HFFc6 (cell line): ENCODE measurements around the gene ST3GAL3. TPM values are rescaled to one million over a fixed set of nuclear protein-coding genes. Genes with fewer than 3 reads are reported as not detected.

Experiments used
- DNase-seq: peaks from one replicate; pipeline ENCODE4 v3.0.0-alpha.2; 2018
- H3K27ac Mint-ChIP-seq: 2 replicates; pipeline ENCODE4 v1.8.0; 2020; ENCODE audit warnings: mild to moderate bottlenecking, mixed read lengths
- H3K27me3 Mint-ChIP-seq: 2 replicates; pipeline ENCODE4 v1.8.0; 2021; ENCODE audit warnings: mild to moderate bottlenecking, moderate library complexity, mixed read lengths; ENCODE audit not compliant: insufficient read depth
- H3K36me3 Mint-ChIP-seq: 2 replicates; pipeline ENCODE4 v1.8.0; 2021; ENCODE audit warnings: low read depth, mixed read lengths
- H3K4me1 Mint-ChIP-seq: 2 replicates; pipeline ENCODE4 v1.8.0; 2020; ENCODE audit warnings: low read depth, mixed read lengths
- H3K4me3 Mint-ChIP-seq: 2 replicates; pipeline ENCODE4 v1.8.0; 2020; ENCODE audit warnings: mild to moderate bottlenecking, moderate library complexity, mixed read lengths
- H3K9me3 Mint-ChIP-seq: 2 replicates; pipeline ENCODE4 v1.8.0; 2020; ENCODE audit warnings: mild to moderate bottlenecking, mixed read lengths
- microRNA-seq: library from miRNA; unstranded; fragments of <30 nt; microRNA quantifications from one replicate; pipeline ENCODE4, GENCODE V29; 2019
- total RNA-seq, 6 experiments: library from RNA; stranded (reverse); fragmentation: NEBNext Ultra II Directional; extraction: Animal tissue kit (Norgen Biotek cat#: 25700); gene quantifications; 2 replicates in 1 of 6; 3 replicates in 5 of 6; pipeline ENCODE4 v1.2.3, GENCODE V29; 2021
- TF ChIP-seq, protein P1 (sequence below): fragments of 200-600 bp; sonication (generic); IDR thresholded peaks from 2 replicates; pipeline ENCODE4 v1.5.0; 2021; ENCODE audit warnings: antibody characterized with exemption, mild to moderate bottlenecking

The ST3GAL3 gene
- total RNA-seq, 6 experiments from 2014 or later: 15.2 to 22.3 (median 18.0) TPM

DNA sequence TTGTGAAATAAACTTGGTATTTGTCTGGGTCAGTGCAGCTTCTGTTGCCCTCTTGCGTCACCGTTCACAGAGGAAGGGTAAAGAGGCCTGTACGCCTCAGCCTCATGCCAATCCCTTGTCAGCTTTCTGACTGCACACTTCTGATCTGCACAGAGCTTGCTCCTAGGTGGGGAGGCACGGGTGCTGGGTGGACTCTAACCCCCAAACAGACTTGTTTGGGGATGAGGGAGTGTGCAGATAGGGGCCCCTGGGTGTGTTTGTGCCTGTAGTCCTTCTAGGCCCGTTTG lies 270.9 kb downstream of the ST3GAL3 start:
- H3K9me3 Mint-ChIP-seq: no peaks in the 10 kb centered on the region
- TF ChIP-seq, protein P1, sequence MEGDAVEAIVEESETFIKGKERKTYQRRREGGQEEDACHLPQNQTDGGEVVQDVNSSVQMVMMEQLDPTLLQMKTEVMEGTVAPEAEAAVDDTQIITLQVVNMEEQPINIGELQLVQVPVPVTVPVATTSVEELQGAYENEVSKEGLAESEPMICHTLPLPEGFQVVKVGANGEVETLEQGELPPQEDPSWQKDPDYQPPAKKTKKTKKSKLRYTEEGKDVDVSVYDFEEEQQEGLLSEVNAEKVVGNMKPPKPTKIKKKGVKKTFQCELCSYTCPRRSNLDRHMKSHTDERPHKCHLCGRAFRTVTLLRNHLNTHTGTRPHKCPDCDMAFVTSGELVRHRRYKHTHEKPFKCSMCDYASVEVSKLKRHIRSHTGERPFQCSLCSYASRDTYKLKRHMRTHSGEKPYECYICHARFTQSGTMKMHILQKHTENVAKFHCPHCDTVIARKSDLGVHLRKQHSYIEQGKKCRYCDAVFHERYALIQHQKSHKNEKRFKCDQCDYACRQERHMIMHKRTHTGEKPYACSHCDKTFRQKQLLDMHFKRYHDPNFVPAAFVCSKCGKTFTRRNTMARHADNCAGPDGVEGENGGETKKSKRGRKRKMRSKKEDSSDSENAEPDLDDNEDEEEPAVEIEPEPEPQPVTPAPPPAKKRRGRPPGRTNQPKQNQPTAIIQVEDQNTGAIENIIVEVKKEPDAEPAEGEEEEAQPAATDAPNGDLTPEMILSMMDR: no peak
- no peak for DNase-seq
- H3K27ac Mint-ChIP-seq: peak overlapping the region; percentile 79; the same call in 1 of the 2 replicates
- peaks cover 4% of the 10 kb centered on the region; the same call in 1 of the 2 replicates for H3K27me3 Mint-ChIP-seq
- peaks cover 62% of the 10 kb centered on the region for H3K4me1 Mint-ChIP-seq
- peak overlapping the region; percentile 85 for H3K4me3 Mint-ChIP-seq
- H3K36me3 Mint-ChIP-seq: peaks cover 42% of the 10 kb centered on the region

DNA sequence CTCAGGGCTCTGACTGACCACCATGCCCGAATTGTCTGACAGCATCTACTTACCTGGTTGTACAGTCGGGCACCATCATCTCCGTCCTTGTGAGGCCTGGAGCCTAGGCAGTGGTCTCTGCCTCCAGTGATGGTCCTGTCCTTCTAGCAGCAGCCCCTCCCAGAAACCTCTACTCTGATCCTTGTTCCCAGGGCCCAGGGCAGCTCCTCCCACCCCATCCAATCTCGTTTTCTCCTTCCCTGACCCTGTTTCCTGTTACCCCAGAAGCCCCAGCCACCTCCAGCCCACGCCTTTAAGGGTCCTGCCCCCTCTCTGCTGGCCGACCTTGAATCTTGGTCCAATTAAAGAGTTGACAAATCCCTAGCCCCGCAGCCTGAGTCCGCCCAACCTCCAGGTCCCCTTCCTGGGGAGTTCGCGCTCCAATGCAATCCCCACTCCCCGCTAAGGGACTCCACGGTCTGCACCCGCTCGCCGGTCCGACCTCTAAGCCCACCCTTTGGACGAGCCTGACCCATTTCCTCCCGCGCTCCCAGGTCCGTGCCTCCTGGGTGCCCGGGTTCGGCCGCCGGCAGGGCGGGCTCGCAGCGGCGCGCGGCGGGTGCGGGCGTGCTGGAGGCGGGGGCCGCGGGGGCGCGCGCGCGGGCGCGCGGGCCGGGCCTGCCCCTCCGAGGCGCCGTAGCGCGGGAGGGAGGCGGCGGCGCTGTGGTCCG lies 271.4 kb downstream of the ST3GAL3 start, which contains the start of gene B4GALT2:
Gene B4GALT2, plus strand, starts transcription at position 660 of the 710 bp plus-strand sequence. CDS start 1,951 bp downstream, outside the sequence.
- H3K4me1 Mint-ChIP-seq: peaks cover 63% of the 10 kb centered on the region
- H3K4me3 Mint-ChIP-seq: peak within 1 kb of the TSS; percentile 92
- DNase-seq: no peak
- TF ChIP-seq, protein P1: no peak
- peak within 1 kb of the TSS; percentile 87 for H3K27ac Mint-ChIP-seq
- peaks cover 46% of the 10 kb centered on the region for H3K36me3 Mint-ChIP-seq
- no peaks in the 10 kb centered on the region for H3K9me3 Mint-ChIP-seq
- H3K27me3 Mint-ChIP-seq: peaks cover 6% of the 10 kb centered on the region

DNA sequence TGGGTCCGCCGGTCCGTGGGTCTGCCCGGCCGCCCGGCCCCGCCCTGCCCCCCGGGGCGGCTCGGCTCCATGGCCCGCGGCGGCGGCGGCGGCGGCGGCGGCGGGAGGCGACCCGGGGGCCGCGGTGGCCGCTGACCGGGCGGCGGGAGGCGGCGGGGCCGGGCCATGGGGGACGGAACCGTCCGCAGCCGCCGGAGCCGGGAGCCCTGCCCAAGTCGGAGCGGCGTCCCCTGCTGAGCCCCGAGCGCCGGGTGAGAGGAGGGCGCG lies 271.9 kb downstream of the ST3GAL3 start:
- DNase-seq: no peak
- Mint-ChIP-seq H3K27me3 (peaks cover 6% of the 10 kb centered on the region), H3K27ac (no peak overlapping the region), H3K4me1 (peaks cover 58% of the 10 kb centered on the region), H3K9me3 (no peaks in the 10 kb centered on the region), H3K4me3 (no peak overlapping the region), H3K36me3 (peaks cover 46% of the 10 kb centered on the region)
- TF ChIP-seq, protein P1: no peak

DNA sequence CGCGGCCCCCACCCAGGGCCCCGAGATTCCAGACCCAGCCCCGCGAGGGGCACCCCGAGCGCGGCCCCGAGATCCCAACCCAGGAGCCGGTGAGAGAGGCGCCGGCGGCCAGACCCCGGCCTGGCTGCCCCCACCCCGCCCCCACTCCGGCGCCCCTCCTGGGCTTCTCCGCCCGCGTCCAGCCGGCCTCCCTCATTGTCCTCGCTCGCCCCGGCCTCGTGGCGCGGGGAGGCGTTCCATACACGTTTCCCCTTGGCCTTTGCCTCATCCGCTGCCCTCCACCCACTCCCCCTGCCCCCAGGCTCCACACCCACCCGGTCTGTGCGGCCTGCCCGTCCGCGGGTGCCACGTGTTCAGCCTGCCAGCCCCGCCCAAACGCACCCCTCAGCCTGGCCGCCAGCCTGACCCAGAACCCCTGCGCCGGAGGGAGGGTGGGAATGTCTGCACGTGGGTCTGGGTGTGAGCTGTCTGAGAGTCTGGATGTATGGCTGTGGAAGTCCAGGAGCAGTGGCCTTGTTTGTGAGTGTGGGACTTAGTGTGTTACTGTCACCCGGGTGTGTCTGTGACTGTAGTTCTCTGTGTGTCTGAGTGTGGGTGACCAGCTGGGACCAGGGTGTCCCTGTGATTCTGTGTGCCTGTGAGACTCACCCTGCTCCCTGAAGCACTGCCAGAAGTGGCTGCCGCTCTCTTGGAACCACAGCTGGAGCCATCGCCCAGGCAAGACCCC lies 272.4 kb downstream of the ST3GAL3 start:
- peak; percentile 43 for DNase-seq
- Mint-ChIP-seq H3K4me3 (peak overlapping the region; percentile 92), H3K4me1 (peaks cover 54% of the 10 kb centered on the region), H3K9me3 (no peaks in the 10 kb centered on the region), H3K27me3 (peaks cover 6% of the 10 kb centered on the region), H3K27ac (peak overlapping the region; percentile 87), H3K36me3 (peaks cover 46% of the 10 kb centered on the region)
- TF ChIP-seq, protein P1: no peak

DNA sequence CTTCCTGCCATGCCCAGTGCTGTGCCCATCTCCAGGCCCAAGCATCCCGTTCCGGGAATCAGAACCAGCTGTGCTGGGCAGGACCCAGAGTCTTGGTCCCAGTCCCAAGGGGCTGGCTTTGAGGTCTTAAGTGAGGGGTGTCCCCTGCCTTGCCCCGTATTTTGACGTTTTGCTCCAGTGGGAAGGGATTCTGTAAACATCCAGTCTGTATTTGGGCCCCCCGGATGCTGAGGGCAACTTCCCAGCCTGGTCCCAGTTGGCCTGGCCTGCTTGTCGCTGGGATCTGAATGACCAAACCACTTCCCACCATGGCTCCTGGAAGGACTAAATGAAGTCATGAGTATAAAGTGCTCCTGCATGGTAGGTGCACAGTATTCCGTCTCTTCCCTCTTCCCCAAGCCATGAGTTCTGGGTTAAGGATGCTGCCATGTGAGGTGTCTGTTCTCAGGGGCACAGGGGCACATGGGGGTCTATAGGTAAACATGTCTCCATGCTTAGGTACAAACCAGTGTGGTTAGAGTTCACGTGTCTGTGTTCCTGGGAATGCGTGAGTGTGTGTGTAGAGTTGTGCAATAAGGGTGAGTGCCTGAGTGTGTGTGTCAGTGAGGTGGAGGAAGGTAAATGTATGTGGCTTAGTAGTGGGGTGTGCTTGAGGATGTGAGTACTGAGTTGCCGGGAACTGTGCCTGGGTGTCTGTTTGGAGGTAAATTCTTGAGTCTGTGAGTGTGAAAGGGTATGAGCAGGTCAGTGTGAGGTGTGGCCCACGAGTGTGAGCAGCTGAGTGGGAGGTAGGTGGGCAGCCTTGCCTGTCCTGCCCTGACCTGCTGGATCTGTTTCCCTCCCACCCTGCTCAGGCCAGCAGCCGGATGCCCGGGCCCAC lies 273.2 kb downstream of the ST3GAL3 start:
- Mint-ChIP-seq H3K27ac (peak overlapping the region; percentile 87), H3K9me3 (no peaks in the 10 kb centered on the region), H3K36me3 (peaks cover 48% of the 10 kb centered on the region), H3K4me3 (peak overlapping the region; percentile 92), H3K27me3 (peaks cover 6% of the 10 kb centered on the region), H3K4me1 (peaks cover 55% of the 10 kb centered on the region)
- TF ChIP-seq, protein P1: no peak
- DNase-seq: no peak

Small RNA genes within 50 kb of the gene (microRNA-seq; reads per million reads assigned to microRNA genes)
- not detected for gene MIR6079

Other genes starting within 250 kb of the ST3GAL3 start
- gene PTPRF, start 176.7 kb upstream of the ST3GAL3 start, total RNA-seq: 100 to 1,000 TPM in 4 of 6 experiments, 10 to 100 TPM in 2; 94.3 to 119 (median 109) TPM
- 10 to 100 TPM; 24.8 to 37.0 (median 32.1) TPM for gene KDM4A, start 57.4 kb upstream of the ST3GAL3 start, total RNA-seq
- under 1 TPM; 0.14 to 0.61 (median 0.37) TPM for gene ARTN, start 226.3 kb downstream of the ST3GAL3 start, total RNA-seq
- 10 to 100 TPM; 24.0 to 27.8 (median 25.0) TPM for gene IPO13, start 239.4 kb downstream of the ST3GAL3 start, total RNA-seq